Uterus (tissue), 4 donors: Measurements from ENCODE around the gene KLK8. TPM values are rescaled to one million over a fixed set of nuclear protein-coding genes. Genes with fewer than 3 reads are reported as not detected.

Source experiments
- DNase-seq, 2 donors: peaks; one replicate each; pipeline ENCODE4 v3.0.0-alpha.2; 2019 to 2020
- H3K27ac ChIP-seq, 2 donors: fragments of 200-600 bp; sonication (generic); 1 replicate in 1 of 2; 2 replicates in 1 of 2; pipeline ENCODE4 v1.5.1; 2016 to 2018
- H3K27me3 ChIP-seq, 2 donors: fragments of 200-600 bp; sonication (generic); one replicate each; pipeline ENCODE4 v1.5.1; 2018 to 2019; ENCODE audit warnings: control low read depth in 1 of 2
- H3K36me3 ChIP-seq, 2 donors: fragments of 200-600 bp; sonication (generic); one replicate each; pipeline ENCODE4 v1.5.1; 2019; ENCODE audit warnings: control low read depth in 1 of 2
- H3K4me1 ChIP-seq, 2 donors: fragments of 200-600 bp; sonication (generic); one replicate each; pipeline ENCODE4 v1.5.1; 2018 to 2019; ENCODE audit warnings: control low read depth in 1 of 2
- H3K4me3 ChIP-seq, 2 donors: fragments of 200-600 bp; sonication (generic); 1 replicate in 1 of 2; 2 replicates in 1 of 2; pipeline ENCODE4 v1.5.1; 2018 to 2019; ENCODE audit warnings: mild to moderate bottlenecking in 1 of 2
- H3K9me3 ChIP-seq, 2 donors: fragments of 200-600 bp; sonication (generic); one replicate each; pipeline ENCODE4 v1.5.1; 2019; ENCODE audit warnings: control low read depth in 1 of 2
- POLR2A ChIP-seq, 2 donors: fragments of 450-650 bp; IDR thresholded peaks; one replicate each; pipeline ENCODE4 v1.6.1; 2016; ENCODE audit warnings: antibody characterized with exemption in 2 of 2, mild to moderate bottlenecking in 1 of 2, moderate library complexity in 1 of 2
- intact Hi-C: fragments of 100-400 bp; cut with DNase I; formaldehyde crosslinking; loops from one replicate; pipeline ENCODE4 v1.15.1; 2023; ENCODE audit warnings: low total_unique reads
- total RNA-seq, 4 donors: library from RNA; depleted of rRNA in 3 of 4; stranded (reverse); fragments of >200 nt in 3 of 4; gene quantifications; one replicate each; pipeline versions ENCODE4 v1.1.0 to v1.2.4, GENCODE V29; 2014 to 2023
- TF ChIP-seq, protein P1 (sequence below), 4 experiments: fragments of 200-600 bp in 2 of 4; fragments of 450-650 bp in 2 of 4; sonication (generic) in 2 of 4; IDR thresholded peaks; one replicate each; pipeline ENCODE4 v1.5.1; 2016 to 2019; ENCODE audit warnings: antibody characterized with exemption in 4 of 4, mild to moderate bottlenecking in 2 of 4, moderate library complexity in 1 of 4
- donor health status: DM: yes; HTN: yes; CAD: no.

Gene KLK8
- total RNA-seq: 1 to 10 TPM in 1 of 4 donors, not detected in 3; 4.8 TPM

- H3K4me1 ChIP-seq: no peaks in the 10 kb centered on the region
- no peak for DNase-seq
- H3K4me3 ChIP-seq: no peak within 1 kb of the TSS
- peaks cover 0 to 12% of the 10 kb centered on the region in 2 donors for H3K27me3 ChIP-seq
- H3K27ac ChIP-seq: no peak within 1 kb of the TSS
- intact Hi-C loops: no loop called here
- TF ChIP-seq, protein P1, sequence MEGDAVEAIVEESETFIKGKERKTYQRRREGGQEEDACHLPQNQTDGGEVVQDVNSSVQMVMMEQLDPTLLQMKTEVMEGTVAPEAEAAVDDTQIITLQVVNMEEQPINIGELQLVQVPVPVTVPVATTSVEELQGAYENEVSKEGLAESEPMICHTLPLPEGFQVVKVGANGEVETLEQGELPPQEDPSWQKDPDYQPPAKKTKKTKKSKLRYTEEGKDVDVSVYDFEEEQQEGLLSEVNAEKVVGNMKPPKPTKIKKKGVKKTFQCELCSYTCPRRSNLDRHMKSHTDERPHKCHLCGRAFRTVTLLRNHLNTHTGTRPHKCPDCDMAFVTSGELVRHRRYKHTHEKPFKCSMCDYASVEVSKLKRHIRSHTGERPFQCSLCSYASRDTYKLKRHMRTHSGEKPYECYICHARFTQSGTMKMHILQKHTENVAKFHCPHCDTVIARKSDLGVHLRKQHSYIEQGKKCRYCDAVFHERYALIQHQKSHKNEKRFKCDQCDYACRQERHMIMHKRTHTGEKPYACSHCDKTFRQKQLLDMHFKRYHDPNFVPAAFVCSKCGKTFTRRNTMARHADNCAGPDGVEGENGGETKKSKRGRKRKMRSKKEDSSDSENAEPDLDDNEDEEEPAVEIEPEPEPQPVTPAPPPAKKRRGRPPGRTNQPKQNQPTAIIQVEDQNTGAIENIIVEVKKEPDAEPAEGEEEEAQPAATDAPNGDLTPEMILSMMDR (IDR thresholded peaks at IDR 0.05): no peak
- TF ChIP-seq POLR2A (IDR thresholded peaks at IDR 0.05): no peak
- no peaks in the 10 kb centered on the region for H3K9me3 ChIP-seq
- H3K36me3 ChIP-seq: no peaks in the 10 kb centered on the region
Measured at GRCh38 chr19:51001515-51001914, at the start of gene KLK8. TSS of gene KLK8 (minus strand) at chr19:51001604. CDS start at chr19:51001167, 437 bp downstream.

DNA sequence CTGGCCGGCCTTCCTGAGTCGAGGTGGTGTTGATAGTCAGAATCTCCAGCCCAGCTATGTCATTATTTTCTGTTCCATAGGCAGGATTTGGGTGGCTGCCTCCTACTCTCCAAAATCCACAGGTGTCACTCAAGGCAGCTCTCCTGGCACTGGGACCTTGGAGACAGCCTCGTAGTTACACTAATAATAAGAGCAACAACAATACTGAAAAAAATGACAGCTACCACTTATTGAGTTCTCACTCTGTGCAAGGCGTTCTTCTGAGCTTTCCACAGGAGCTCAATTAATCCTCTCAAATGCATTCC, 45.6 kb upstream of the KLK8 start:
- intact Hi-C loops: no loop called here
- DNase-seq: no peak
- H3K4me1 ChIP-seq: no peaks in the 10 kb centered on the region

GRCh38 chr19:51044327-51044726, 42.9 kb upstream of the KLK8 start:
- Histone ChIP-seq H3K27ac (no peak overlapping the region), H3K9me3 (no peaks in the 10 kb centered on the region), H3K36me3 (no peaks in the 10 kb centered on the region), H3K4me1 (no peaks in the 10 kb centered on the region), H3K27me3 (no peaks in the 10 kb centered on the region), H3K4me3 (no peak overlapping the region)
- intact Hi-C loops: no loop called here
- TF ChIP-seq, protein P1 (IDR thresholded peaks at IDR 0.05): no peak
- TF ChIP-seq POLR2A (IDR thresholded peaks at IDR 0.05): no peak
- DNase-seq: peak in 1 of 2 donors; percentile 37

More for the DNA sequence above, 45.6 kb upstream of the KLK8 start:
- no peaks in the 10 kb centered on the region for H3K27me3 ChIP-seq
- no peaks in the 10 kb centered on the region for H3K36me3 ChIP-seq
- H3K4me3 ChIP-seq: no peak overlapping the region
- H3K27ac ChIP-seq: no peak overlapping the region
- no peaks in the 10 kb centered on the region for H3K9me3 ChIP-seq
- TF ChIP-seq, protein P1 (IDR thresholded peaks at IDR 0.05): no peak
- TF ChIP-seq POLR2A (IDR thresholded peaks at IDR 0.05): no peak

DNA sequence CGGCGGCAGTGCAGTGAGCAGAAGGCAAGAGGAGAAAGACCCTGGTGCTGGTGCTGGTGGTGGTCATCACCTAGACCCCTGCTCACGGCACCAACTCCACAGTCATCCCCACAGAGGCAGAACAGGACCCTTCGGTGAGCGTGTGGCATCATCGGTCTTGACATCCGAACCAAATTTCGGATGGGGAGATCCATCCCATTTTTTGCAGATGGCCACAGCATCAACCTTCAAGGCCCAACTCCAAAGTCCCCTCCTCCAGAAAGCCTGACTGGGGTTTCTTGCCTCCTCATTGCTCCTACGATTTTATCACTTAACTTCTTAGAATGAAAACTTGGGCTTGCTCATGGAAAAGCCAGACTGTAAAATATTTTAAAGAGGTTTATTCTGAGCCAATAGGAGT, 42.1 kb upstream of the KLK8 start:
- Histone ChIP-seq H3K4me3 (no peak overlapping the region), H3K4me1 (no peaks in the 10 kb centered on the region), H3K36me3 (no peaks in the 10 kb centered on the region), H3K27ac (no peak overlapping the region), H3K9me3 (no peaks in the 10 kb centered on the region), H3K27me3 (no peaks in the 10 kb centered on the region)
- DNase-seq: no peak
- TF ChIP-seq, protein P1 (IDR thresholded peaks at IDR 0.05): no peak
- no peak for TF ChIP-seq POLR2A (IDR thresholded peaks at IDR 0.05)
- intact Hi-C loops: no loop called here

DNA sequence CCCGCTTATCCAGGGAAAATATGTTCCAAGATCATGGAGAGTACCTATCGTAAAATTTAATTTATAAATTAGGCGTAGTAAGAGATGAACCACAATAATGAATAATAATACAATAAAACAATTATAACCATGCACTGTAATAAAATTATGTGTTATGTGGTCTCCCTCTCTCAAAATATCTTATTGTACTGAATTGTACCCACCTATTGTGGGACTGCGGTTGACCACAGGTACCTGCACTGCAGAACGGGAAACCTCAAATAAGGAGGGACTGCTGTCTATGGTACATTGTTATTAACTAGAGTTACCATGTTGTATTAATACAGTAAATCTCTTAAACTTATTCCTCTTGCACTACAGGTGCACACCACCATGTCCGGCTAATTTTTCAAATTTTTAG, 38.7 kb upstream of the KLK8 start:
- H3K27me3 ChIP-seq: no peaks in the 10 kb centered on the region
- intact Hi-C loops: no loop called here
- DNase-seq: no peak
- H3K4me1 ChIP-seq: no peaks in the 10 kb centered on the region
- H3K4me3 ChIP-seq: no peak overlapping the region
- H3K27ac ChIP-seq: no peak overlapping the region
- H3K36me3 ChIP-seq: no peaks in the 10 kb centered on the region
- no peaks in the 10 kb centered on the region for H3K9me3 ChIP-seq
- TF ChIP-seq, protein P1 (IDR thresholded peaks at IDR 0.05): no peak
- TF ChIP-seq POLR2A (IDR thresholded peaks at IDR 0.05): no peak
